Measurements from ENCODE around the gene ULK3.

Gene ULK3

DNA sequence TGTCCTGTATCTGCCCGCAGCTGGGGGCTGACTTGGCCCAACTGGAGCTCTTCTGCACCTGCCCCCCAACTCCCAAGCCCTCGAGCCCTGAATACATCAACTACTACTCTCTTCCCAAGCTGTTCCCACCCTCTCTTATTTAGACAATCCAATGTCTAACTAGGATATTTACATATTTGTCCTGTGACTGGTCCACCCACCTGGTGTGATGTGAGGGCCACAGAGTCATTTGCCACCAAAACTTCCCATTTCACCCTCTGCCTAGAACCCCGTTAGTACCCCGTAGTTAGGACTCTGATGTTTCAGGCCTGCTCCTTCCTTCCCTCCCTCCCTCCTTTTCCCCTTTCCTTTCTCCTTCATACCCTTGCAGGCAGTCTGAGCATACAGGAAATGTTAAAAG lies 10.1 kb downstream of the ULK3 start:
- TF ChIP-seq, protein P1, sequence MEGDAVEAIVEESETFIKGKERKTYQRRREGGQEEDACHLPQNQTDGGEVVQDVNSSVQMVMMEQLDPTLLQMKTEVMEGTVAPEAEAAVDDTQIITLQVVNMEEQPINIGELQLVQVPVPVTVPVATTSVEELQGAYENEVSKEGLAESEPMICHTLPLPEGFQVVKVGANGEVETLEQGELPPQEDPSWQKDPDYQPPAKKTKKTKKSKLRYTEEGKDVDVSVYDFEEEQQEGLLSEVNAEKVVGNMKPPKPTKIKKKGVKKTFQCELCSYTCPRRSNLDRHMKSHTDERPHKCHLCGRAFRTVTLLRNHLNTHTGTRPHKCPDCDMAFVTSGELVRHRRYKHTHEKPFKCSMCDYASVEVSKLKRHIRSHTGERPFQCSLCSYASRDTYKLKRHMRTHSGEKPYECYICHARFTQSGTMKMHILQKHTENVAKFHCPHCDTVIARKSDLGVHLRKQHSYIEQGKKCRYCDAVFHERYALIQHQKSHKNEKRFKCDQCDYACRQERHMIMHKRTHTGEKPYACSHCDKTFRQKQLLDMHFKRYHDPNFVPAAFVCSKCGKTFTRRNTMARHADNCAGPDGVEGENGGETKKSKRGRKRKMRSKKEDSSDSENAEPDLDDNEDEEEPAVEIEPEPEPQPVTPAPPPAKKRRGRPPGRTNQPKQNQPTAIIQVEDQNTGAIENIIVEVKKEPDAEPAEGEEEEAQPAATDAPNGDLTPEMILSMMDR (IDR thresholded peaks at IDR 0.05; ENCODE audit: borderline replicate concordance, extremely low read depth, low read length, poor library complexity, severe bottlenecking) = no peak
- no peak for TF ChIP-seq EZH2 (IDR thresholded peaks at IDR 0.05; ENCODE audit: borderline replicate concordance, low read depth, low read length, severe bottlenecking)
- Histone ChIP-seq H2AFZ (ENCODE audit: low read depth, low read length) (no peak overlapping the region), H3K4me2 (ENCODE audit: insufficient read depth, low read length) (no peak overlapping the region), H3K36me3 (ENCODE audit: insufficient read depth, low read length) (peaks cover 11% of the 10 kb centered on the region), H3K27me3 (ENCODE audit: insufficient read depth, low read length, poor library complexity) (no peaks in the 10 kb centered on the region), H3K27ac (ENCODE audit: low read length) (no peak overlapping the region), H4K20me1 (ENCODE audit: insufficient read depth, low read length) (0 out of 2 replicates have a peak, but pooled peaks cover 6% of the 10 kb centered on the region), H3K9me3 (ENCODE audit: insufficient read depth, low read length, severe bottlenecking) (no peaks in the 10 kb centered on the region), H3K79me2 (ENCODE audit: insufficient read depth, low read length) (no peaks in the 10 kb centered on the region), H3K4me3 (ENCODE audit: low read depth in 1 of 2, low read length in 2 of 2) (no peak overlapping the region), H3K9ac (ENCODE audit: low read depth, low read length) (no peak overlapping the region), H3K4me1 (ENCODE audit: insufficient read depth, low read length) (no peaks in the 10 kb centered on the region)
- ATAC-seq (ENCODE audit: insufficient read depth, low read depth) (no peak), DNase-seq (no peak)

DNA sequence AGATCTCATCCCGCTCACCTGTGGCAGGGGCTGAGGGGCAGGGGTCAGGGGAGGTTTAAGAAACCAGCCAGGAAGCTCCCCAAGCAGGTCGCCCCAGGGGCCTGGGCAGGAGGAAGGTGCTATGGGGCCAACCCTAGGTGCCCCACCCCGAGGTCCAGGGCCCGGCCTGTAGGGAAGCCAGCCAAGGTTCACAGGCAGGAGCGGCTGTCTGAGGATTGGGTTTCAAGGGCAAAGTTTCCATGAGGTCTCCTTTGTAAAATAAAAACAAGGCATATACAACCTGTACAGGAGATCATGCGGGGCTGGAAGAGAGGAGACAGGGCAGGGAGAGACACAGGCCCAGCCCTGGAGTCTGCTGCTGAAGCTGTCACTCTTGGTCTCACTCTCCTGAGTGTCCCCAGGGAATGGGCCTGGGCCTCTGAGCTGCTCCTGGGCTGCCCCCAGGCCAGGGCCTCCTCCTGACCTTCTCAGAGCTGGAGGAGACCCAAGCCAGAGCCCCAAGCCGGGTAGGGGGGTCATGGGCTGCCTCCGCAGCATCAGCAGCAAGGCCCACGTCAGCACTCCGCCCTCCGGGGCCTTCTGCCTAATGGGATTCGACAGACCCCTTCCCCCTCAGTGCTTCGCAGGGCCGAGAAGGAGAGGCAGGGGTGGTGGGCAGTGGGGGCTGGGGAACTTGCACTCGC lies 11.0 kb downstream of the ULK3 start:
- DNase-seq (no peak), ATAC-seq (ENCODE audit: insufficient read depth, low read depth) (no peak)
- Histone ChIP-seq H3K9ac (ENCODE audit: low read depth, low read length) (no peak overlapping the region), H3K4me2 (ENCODE audit: insufficient read depth, low read length) (no peak overlapping the region), H4K20me1 (ENCODE audit: insufficient read depth, low read length) (0 out of 2 replicates have a peak, but pooled peaks cover 11% of the 10 kb centered on the region), H3K4me1 (ENCODE audit: insufficient read depth, low read length) (no peaks in the 10 kb centered on the region), H3K9me3 (ENCODE audit: insufficient read depth, low read length, severe bottlenecking) (no peaks in the 10 kb centered on the region), H3K4me3 (ENCODE audit: low read depth in 1 of 2, low read length in 2 of 2) (no peak overlapping the region), H3K27ac (ENCODE audit: low read length) (no peak overlapping the region), H3K36me3 (ENCODE audit: insufficient read depth, low read length) (peaks cover 10% of the 10 kb centered on the region), H3K27me3 (ENCODE audit: insufficient read depth, low read length, poor library complexity) (no peaks in the 10 kb centered on the region), H3K79me2 (ENCODE audit: insufficient read depth, low read length) (no peaks in the 10 kb centered on the region), H2AFZ (ENCODE audit: low read depth, low read length) (no peak overlapping the region)
- TF ChIP-seq EZH2 (IDR thresholded peaks at IDR 0.05; ENCODE audit: borderline replicate concordance, low read depth, low read length, severe bottlenecking) = no peak
- TF ChIP-seq, protein P1 (IDR thresholded peaks at IDR 0.05; ENCODE audit: borderline replicate concordance, extremely low read depth, low read length, poor library complexity, severe bottlenecking) = no peak

DNA sequence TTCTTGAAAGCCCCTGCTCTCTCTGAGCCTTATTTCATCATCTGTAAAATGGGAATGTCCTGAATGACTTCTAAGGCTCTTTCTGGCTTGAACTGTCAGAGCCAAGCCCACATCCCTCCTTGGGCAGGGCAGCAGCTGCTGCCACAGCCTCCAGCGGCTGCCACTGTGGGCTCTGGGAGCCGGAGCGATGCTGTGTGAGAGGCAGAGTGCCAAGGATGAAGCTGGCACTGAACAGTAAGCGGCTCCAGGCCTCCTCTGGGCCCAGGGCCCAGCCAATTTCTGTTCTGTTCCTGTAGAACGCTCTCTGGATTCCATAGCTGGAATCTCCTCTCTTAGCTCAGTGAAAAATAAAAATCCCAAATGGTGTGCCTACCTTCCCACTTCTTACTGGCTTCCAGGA lies 12.1 kb downstream of the ULK3 start:
- Histone ChIP-seq H3K9me3 (ENCODE audit: insufficient read depth, low read length, severe bottlenecking) (no peaks in the 10 kb centered on the region), H3K27me3 (ENCODE audit: insufficient read depth, low read length, poor library complexity) (no peaks in the 10 kb centered on the region), H3K36me3 (ENCODE audit: insufficient read depth, low read length) (peaks cover 4% of the 10 kb centered on the region; the same call in 1 of the 2 replicates), H3K9ac (ENCODE audit: low read depth, low read length) (no peak overlapping the region), H3K27ac (ENCODE audit: low read length) (no peak overlapping the region), H3K4me2 (ENCODE audit: insufficient read depth, low read length) (no peak overlapping the region), H4K20me1 (ENCODE audit: insufficient read depth, low read length) (0 out of 2 replicates have a peak, but pooled peaks cover 11% of the 10 kb centered on the region), H3K4me1 (ENCODE audit: insufficient read depth, low read length) (peaks cover 3% of the 10 kb centered on the region; the same call in 1 of the 2 replicates), H2AFZ (ENCODE audit: low read depth, low read length) (no peak overlapping the region), H3K4me3 (ENCODE audit: low read depth in 1 of 2, low read length in 2 of 2) (no peak overlapping the region), H3K79me2 (ENCODE audit: insufficient read depth, low read length) (no peaks in the 10 kb centered on the region)
- TF ChIP-seq, protein P1 (IDR thresholded peaks at IDR 0.05; ENCODE audit: borderline replicate concordance, extremely low read depth, low read length, poor library complexity, severe bottlenecking) = no peak
- no peak for TF ChIP-seq EZH2 (IDR thresholded peaks at IDR 0.05; ENCODE audit: borderline replicate concordance, low read depth, low read length, severe bottlenecking)
- ATAC-seq (ENCODE audit: insufficient read depth, low read depth) (no peak), DNase-seq (no peak)
